HG03432 (cell line): ENCODE measurements around the gene YBX1.

Source experiments
- ATAC-seq: cut with Tn5 transposase; IDR thresholded peaks from one replicate; pipeline ENCODE4 v1.9.1; 2021; ENCODE audit warnings: mild to moderate bottlenecking, moderate library complexity; ENCODE audit not compliant: unreplicated experiment

The YBX1 gene

GRCh38 chr1:42733415-42734200 is 51.4 kb downstream of the YBX1 start:
- ATAC-seq = no peak

- ATAC-seq = no peak
Observed at GRCh38 chr1:42734201-42735035, 52.2 kb downstream of the YBX1 start.

GRCh38 chr1:42735056-42735455 is 52.8 kb downstream of the YBX1 start:
- no peak for ATAC-seq

- no peak for ATAC-seq
Observed at GRCh38 chr1:42735477-42736105, 53.4 kb downstream of the YBX1 start.

- ATAC-seq = no peak
Observed at GRCh38 chr1:42736152-42736551, 53.9 kb downstream of the YBX1 start.

- ATAC-seq = no peak
Observed at GRCh38 chr1:42736571-42737200, 54.5 kb downstream of the YBX1 start.

- ATAC-seq = no peak
Observed at GRCh38 chr1:42737257-42737656, 55.0 kb downstream of the YBX1 start.

- no peak for ATAC-seq
Observed at GRCh38 chr1:42737986-42738677, 55.9 kb downstream of the YBX1 start.

- ATAC-seq = no peak
Observed at GRCh38 chr1:42738678-42739226, 56.5 kb downstream of the YBX1 start.

- ATAC-seq = no peak
Observed at GRCh38 chr1:42739753-42740700, 57.8 kb downstream of the YBX1 start, which contains the start of gene CLDN19. Gene CLDN19 (minus strand): TSS chr1:42740236. CDS start chr1:42740063, 173 bp downstream.

- no peak for ATAC-seq
Observed at GRCh38 chr1:42740851-42741580, 58.8 kb downstream of the YBX1 start.

GRCh38 chr1:42741706-42742105 is 59.5 kb downstream of the YBX1 start:
- ATAC-seq = no peak

GRCh38 chr1:42742141-42742540 is 59.9 kb downstream of the YBX1 start:
- ATAC-seq = no peak

- ATAC-seq = no peak
Observed at GRCh38 chr1:42742617-42743316, 60.5 kb downstream of the YBX1 start.

- ATAC-seq = no peak
Observed at GRCh38 chr1:42743317-42744147, 61.3 kb downstream of the YBX1 start.

- no peak for ATAC-seq
Observed at GRCh38 chr1:42744148-42744413, 61.9 kb downstream of the YBX1 start.

GRCh38 chr1:42745851-42746250 is 63.6 kb downstream of the YBX1 start:
- no peak for ATAC-seq
